Neural cell (in vitro differentiated cells): Measurements from ENCODE around the gene MFF. TPM values are rescaled to one million over a fixed set of nuclear protein-coding genes. Genes with fewer than 3 reads are reported as not detected.

Experiments used
- H2AFZ ChIP-seq: fragments of 200-600, 300-800 bp; sonication (generic), shearing (Covaris generic); 2 replicates; pipeline ENCODE4 v1.6.0; 2014; ENCODE audit warnings: low read depth, mild to moderate bottlenecking, antibody characterized with exemption, low read length, moderate library complexity
- H3F3A ChIP-seq: fragments of 200-600 bp; shearing (Covaris generic); 2 replicates; pipeline ENCODE4 v1.6.1; 2016; ENCODE audit warnings: mild to moderate bottlenecking, moderate library complexity, mixed read lengths, antibody characterized with exemption, low read length; ENCODE audit not compliant: insufficient read depth, poor library complexity, severe bottlenecking
- H3K27ac ChIP-seq: fragments of 200-600, 300-800 bp; sonication (generic), shearing (Covaris generic); 2 replicates; pipeline ENCODE4 v1.5.1; 2014; ENCODE audit warnings: mild to moderate bottlenecking, low read length, moderate library complexity
- H3K27me3 ChIP-seq: fragments of 300-800, 200-600 bp; sonication (generic), shearing (Covaris generic); 2 replicates; pipeline ENCODE4 v1.6.0; 2014; ENCODE audit warnings: mild to moderate bottlenecking, low read depth, low read length, moderate library complexity; ENCODE audit not compliant: insufficient read depth
- H3K36me3 ChIP-seq: fragments of 300-800, 200-600 bp; sonication (generic), shearing (Covaris generic); 2 replicates; pipeline ENCODE4 v1.5.1; 2014; ENCODE audit warnings: mild to moderate bottlenecking, antibody characterized with exemption, low read length, moderate library complexity; ENCODE audit not compliant: insufficient read depth
- H3K4me2 ChIP-seq: fragments of 300-800, 200-600 bp; sonication (generic), shearing (Covaris generic); 2 replicates; pipeline ENCODE4 v1.6.0; 2014; ENCODE audit warnings: mild to moderate bottlenecking, low read length
- H3K4me3 ChIP-seq: fragments of 300-800, 200-600 bp; sonication (generic), shearing (Covaris generic); 2 replicates; pipeline ENCODE4 v1.5.1; 2014; ENCODE audit warnings: mild to moderate bottlenecking, low read length, moderate library complexity
- H3K79me2 ChIP-seq: fragments of 200-600 bp; shearing (Covaris generic); replicated peaks from 2 replicates; pipeline ENCODE4 v1.6.0; 2014; ENCODE audit warnings: mild to moderate bottlenecking, low read length, moderate library complexity; ENCODE audit not compliant: insufficient read depth
- H3K9ac ChIP-seq: fragments of 300-800, 200-600 bp; sonication (generic), shearing (Covaris generic); 2 replicates; pipeline ENCODE4 v1.6.1; 2016; ENCODE audit warnings: mild to moderate bottlenecking, low read length, mixed read lengths
- H3K9me2 ChIP-seq: fragments of 200-600 bp; shearing (Covaris generic); 2 replicates; pipeline ENCODE4 v1.6.1; 2016; ENCODE audit warnings: mild to moderate bottlenecking, low read length, mixed read lengths; ENCODE audit not compliant: insufficient read depth
- H3K9me3 ChIP-seq: fragments of 200-600, 300-800 bp; sonication (generic), shearing (Covaris generic); 2 replicates; pipeline ENCODE4 v1.6.1; 2016; ENCODE audit warnings: mild to moderate bottlenecking, mixed run types, low read length, moderate library complexity, mixed read lengths
- H4K20me1 ChIP-seq: fragments of 200-600 bp; shearing (Covaris generic); 2 replicates; pipeline ENCODE4 v1.6.1; 2016; ENCODE audit warnings: mild to moderate bottlenecking, mixed run types; ENCODE audit not compliant: insufficient read depth
- CTCF ChIP-seq: fragments of 450-650 bp; IDR thresholded peaks from 2 replicates; pipeline ENCODE4 v1.5.1; 2014; ENCODE audit warnings: antibody characterized with exemption, mild to moderate bottlenecking, moderate library complexity; ENCODE audit not compliant: poor library complexity, severe bottlenecking
- EP300 ChIP-seq: fragments of 450-650 bp; conservative IDR thresholded peaks from 2 replicates; pipeline ENCODE4 v1.6.1; 2014; ENCODE audit warnings: antibody characterized with exemption, mild to moderate bottlenecking, moderate library complexity; ENCODE audit not compliant: poor library complexity, severe bottlenecking
- EZH2 ChIP-seq: fragments of 200-600, 300-800 bp; shearing (Covaris generic), sonication (generic); IDR thresholded peaks from 2 replicates; pipeline ENCODE4 v1.6.1; 2014; ENCODE audit warnings: antibody characterized with exemption, low read length, borderline replicate concordance, mild to moderate bottlenecking; ENCODE audit not compliant: insufficient read depth, poor library complexity, severe bottlenecking
- MXI1 ChIP-seq: fragments of 450-650 bp; conservative IDR thresholded peaks from 2 replicates; pipeline ENCODE4 v1.6.1; 2014; ENCODE audit warnings: antibody characterized with exemption, mild to moderate bottlenecking; ENCODE audit not compliant: poor library complexity, severe bottlenecking
- POLR2AphosphoS5 ChIP-seq: IDR thresholded peaks from 2 replicates; pipeline ENCODE4 v1.6.1; 2012
- RAD21 ChIP-seq: fragments of 450-650 bp; conservative IDR thresholded peaks from 2 replicates; pipeline ENCODE4 v1.6.1; 2014; ENCODE audit warnings: antibody characterized with exemption, mild to moderate bottlenecking, moderate library complexity
- REST ChIP-seq: IDR thresholded peaks from 2 replicates; pipeline ENCODE4 v1.6.1; 2012; ENCODE audit warnings: borderline replicate concordance
- SMC3 ChIP-seq: fragments of 450-650 bp; conservative IDR thresholded peaks from 2 replicates; pipeline ENCODE4 v1.6.1; 2014; ENCODE audit warnings: antibody characterized with exemption, mild to moderate bottlenecking, moderate library complexity; ENCODE audit not compliant: poor library complexity
- TAF1 ChIP-seq: IDR thresholded peaks from 2 replicates; pipeline ENCODE4 v1.6.1; 2012; ENCODE audit warnings: low read depth
- polyA plus RNA-seq: library from polyadenylated mRNA; depleted of rRNA; stranded (reverse); fragments of >200 nt; gene quantifications from 2 replicates; pipeline ENCODE4 v1.2.3, GENCODE V29; 2014

The MFF gene
- polyA plus RNA-seq, 1 donor from 2014 or later: 192 TPM

- Histone ChIP-seq H3K9ac (no peak overlapping the region), H3K4me3 (no peak overlapping the region)
- TF ChIP-seq TAF1 (no peak), RAD21 (no peak), POLR2AphosphoS5 (no peak), CTCF (no peak), EP300 (no peak), REST (no peak), MXI1 (no peak), EZH2 (no peak), SMC3 (no peak)
These were observed 79.7 kb downstream of the MFF start for GRCh38 chr2:227404585-227405271.

GRCh38 chr2:227406177-227407031 is 81.4 kb downstream of the MFF start:
- no peak for TF ChIP-seq POLR2AphosphoS5
- peak; percentile 89 for TF ChIP-seq CTCF
- TF ChIP-seq EP300: no peak
- no peak for TF ChIP-seq TAF1
- TF ChIP-seq RAD21: peak; percentile 88
- no peak for TF ChIP-seq MXI1
- peak; percentile 73 for TF ChIP-seq REST
- peak; percentile 88 for TF ChIP-seq SMC3
- TF ChIP-seq EZH2: no peak
- Histone ChIP-seq H3K4me2 (no peak overlapping the region), H3K4me3 (no peak overlapping the region), H3K79me2 (no peaks in the 10 kb centered on the region), H3F3A (no peaks in the 10 kb centered on the region), H3K9me3 (no peaks in the 10 kb centered on the region), H3K27ac (no peak overlapping the region), H3K9me2 (no peaks in the 10 kb centered on the region), H4K20me1 (no peaks in the 10 kb centered on the region), H3K9ac (no peak overlapping the region), H2AFZ (no peak overlapping the region), H3K36me3 (no peaks in the 10 kb centered on the region), H3K27me3 (no peaks in the 10 kb centered on the region)

More at GRCh38 chr2:227404585-227405271, 79.7 kb downstream of the MFF start:
- no peaks in the 10 kb centered on the region for H3K9me2 ChIP-seq
- no peak overlapping the region for H3K4me2 ChIP-seq
- no peaks in the 10 kb centered on the region for H3F3A ChIP-seq
- H4K20me1 ChIP-seq: no peaks in the 10 kb centered on the region
- no peaks in the 10 kb centered on the region for H3K36me3 ChIP-seq
- H3K27ac ChIP-seq: no peak overlapping the region
- H2AFZ ChIP-seq: no peak overlapping the region
- H3K27me3 ChIP-seq: no peaks in the 10 kb centered on the region
- no peaks in the 10 kb centered on the region for H3K79me2 ChIP-seq
- no peaks in the 10 kb centered on the region for H3K9me3 ChIP-seq
